Caco-2 (cell line): ENCODE data around the gene CXCR6. TPM values are rescaled to one million over a fixed set of nuclear protein-coding genes. Genes with fewer than 3 reads are reported as not detected.

Experiments used
- BruUV-seq: library from RNA; stranded (reverse); fragments of 400-500 nt; replicated peaks from 2 replicates; lab custom pipeline; 2021; lab: Mats Ljungman, UMichigan
- CTCF ChIA-PET: fragments of 300-600 bp; sonication (Branson Sonifier 250); formaldehyde crosslinking; loops from one replicate; lab custom pipeline; 2022; ENCODE audit warnings: antibody characterized with exemption; lab: Charles Lee
- POLR2A ChIA-PET: fragments of 300-600 bp; sonication (Branson Sonifier 250); formaldehyde crosslinking; loops from one replicate; lab custom pipeline; 2022; ENCODE audit warnings: antibody characterized with exemption; lab: Charles Lee
- DNase-seq, 2 experiments: peaks; one replicate each; pipeline versions ENCODE4 v3.0.0 to v3.0.0-alpha.2; 2020 to 2022
- H3K27me3 ChIP-seq: replicated peaks from 2 replicates; pipeline ENCODE4 v1.6.0; 2011; ENCODE audit warnings: low read length; ENCODE audit not compliant: control insufficient read depth, insufficient read depth
- H3K36me3 ChIP-seq: 2 replicates; pipeline ENCODE4 v1.5.1; 2011; ENCODE audit warnings: low read length; ENCODE audit not compliant: control insufficient read depth, insufficient read depth
- H3K4me1 ChIP-seq: fragments of 250-450 bp; sonication (Bioruptor Pico); 2 replicates; pipeline ENCODE4 v1.5.1; 2020; ENCODE audit warnings: mild to moderate bottlenecking
- H3K4me3 ChIP-seq: 2 replicates; pipeline ENCODE4 v1.5.1; 2011; ENCODE audit warnings: low read depth, mild to moderate bottlenecking, control low read depth, low read length
- H3K9me3 ChIP-seq: fragments of 250-450 bp; sonication (Bioruptor Pico); 2 replicates; pipeline ENCODE4 v1.5.1; 2020; ENCODE audit warnings: mild to moderate bottlenecking, moderate library complexity
- H3K27ac Mint-ChIP-seq: one replicate; pipeline ENCODE4 v1.8.0; 2022; ENCODE audit warnings: mixed read lengths; ENCODE audit not compliant: unreplicated experiment
- H3K27me3 Mint-ChIP-seq: one replicate; pipeline ENCODE4 v1.8.0; 2022; ENCODE audit warnings: mixed read lengths; ENCODE audit not compliant: insufficient read depth, unreplicated experiment
- H3K36me3 Mint-ChIP-seq: one replicate; pipeline ENCODE4 v1.8.0; 2022; ENCODE audit warnings: mild to moderate bottlenecking, mixed read lengths; ENCODE audit not compliant: insufficient read depth, unreplicated experiment
- H3K4me1 Mint-ChIP-seq: one replicate; pipeline ENCODE4 v1.8.0; 2022; ENCODE audit warnings: low read depth, mixed read lengths; ENCODE audit not compliant: unreplicated experiment
- H3K4me3 Mint-ChIP-seq: one replicate; pipeline ENCODE4 v1.8.0; 2022; ENCODE audit warnings: mild to moderate bottlenecking, moderate library complexity, mixed read lengths; ENCODE audit not compliant: unreplicated experiment
- H3K9me3 Mint-ChIP-seq: one replicate; pipeline ENCODE4 v1.8.0; 2022; ENCODE audit warnings: mixed read lengths; ENCODE audit not compliant: unreplicated experiment
- CTCF ChIP-seq, 2 experiments: fragments of 200-600 bp in 1 of 2; IDR thresholded peaks; 1 replicate in 1 of 2; 2 replicates in 1 of 2; pipeline versions ENCODE4 v1.5.1 to v1.8.0; 2011 to 2022; ENCODE audit warnings: antibody characterized with exemption in 1 of 2, control low read depth in 1 of 2, inconsistent platforms in 1 of 2, low read depth in 1 of 2, low read length in 1 of 2, mild to moderate bottlenecking in 1 of 2, moderate library complexity in 1 of 2; ENCODE audit not compliant: insufficient read depth in 1 of 2, severe bottlenecking in 1 of 2, unreplicated experiment in 1 of 2
- intact Hi-C: fragments of 100-400 bp; cut with micrococcal nuclease; formaldehyde crosslinking; loops from one replicate; pipeline ENCODE4 v1.10.0; 2022; ENCODE audit not compliant: unreplicated experiment
- total RNA-seq: library from RNA; stranded (reverse); gene quantifications from 2 replicates; pipeline ENCODE4 v1.2.3, GENCODE V29; 2022

The CXCR6 gene
- total RNA-seq, 1 experiment from 2014 or later: not detected

- intact Hi-C loops: no loop called here
- Mint-ChIP-seq H3K27ac (no peak overlapping the region), H3K4me3 (no peak overlapping the region), H3K9me3 (no peaks in the 10 kb centered on the region), H3K27me3 (no peaks in the 10 kb centered on the region), H3K36me3 (peaks cover 31% of the 10 kb centered on the region), H3K4me1 (no peaks in the 10 kb centered on the region)
- POLR2A ChIA-PET: no interaction called here
- Histone ChIP-seq H3K36me3 (peaks cover 1% of the 10 kb centered on the region; the same call in 1 of the 2 replicates), H3K9me3 (no peaks in the 10 kb centered on the region), H3K27me3 (no peaks in the 10 kb centered on the region), H3K4me1 (no peaks in the 10 kb centered on the region), H3K4me3 (no peak overlapping the region)
- DNase-seq: no peak
- no peak for TF ChIP-seq CTCF (IDR thresholded peaks at IDR 0.05; ENCODE audit: insufficient read depth in 1 of 2, low read depth in 1 of 2, low read length in 1 of 2, severe bottlenecking in 1 of 2, unreplicated experiment in 1 of 2)
- CTCF ChIA-PET: no interaction called here
- BruUV-seq: no TSS peak
Measured at GRCh38 chr3:45964139-45964538, 20.9 kb downstream of the CXCR6 start.

- Histone ChIP-seq H3K36me3 (peaks cover 3% of the 10 kb centered on the region; the same call in 1 of the 2 replicates), H3K4me3 (no peak overlapping the region), H3K4me1 (no peaks in the 10 kb centered on the region), H3K27me3 (no peaks in the 10 kb centered on the region), H3K9me3 (no peaks in the 10 kb centered on the region)
- ChIA-PET CTCF (interaction anchor here (0.7 kb wide), 1 partner anchor 27 kb away, joined by 3 read pairs; no protein-coding TSS in a partner anchor), POLR2A (no interaction called here)
- H3K36me3 Mint-ChIP-seq: peaks cover 31% of the 10 kb centered on the region
- TF ChIP-seq CTCF (IDR thresholded peaks at IDR 0.05; ENCODE audit: insufficient read depth in 1 of 2, low read depth in 1 of 2, low read length in 1 of 2, severe bottlenecking in 1 of 2, unreplicated experiment in 1 of 2): no peak
- H3K4me3 Mint-ChIP-seq: no peak overlapping the region
- no peak overlapping the region for H3K27ac Mint-ChIP-seq
- H3K4me1 Mint-ChIP-seq: no peaks in the 10 kb centered on the region
- intact Hi-C loops: no loop called here
- no TSS peak for BruUV-seq
- no peaks in the 10 kb centered on the region for H3K27me3 Mint-ChIP-seq
- no peaks in the 10 kb centered on the region for H3K9me3 Mint-ChIP-seq
- no peak for DNase-seq
Measured at GRCh38 chr3:45965253-45965652, 22.0 kb downstream of the CXCR6 start.

- Mint-ChIP-seq H3K27ac (no peak overlapping the region), H3K4me3 (no peak overlapping the region), H3K36me3 (peaks cover 30% of the 10 kb centered on the region), H3K4me1 (no peaks in the 10 kb centered on the region), H3K27me3 (no peaks in the 10 kb centered on the region), H3K9me3 (no peaks in the 10 kb centered on the region)
- POLR2A ChIA-PET: no interaction called here
- no peak for DNase-seq
- Histone ChIP-seq H3K36me3 (peaks cover 3% of the 10 kb centered on the region; the same call in 1 of the 2 replicates), H3K4me1 (no peaks in the 10 kb centered on the region), H3K27me3 (no peaks in the 10 kb centered on the region), H3K9me3 (no peaks in the 10 kb centered on the region), H3K4me3 (no peak overlapping the region)
- intact Hi-C loops: no loop called here
- no peak for TF ChIP-seq CTCF (IDR thresholded peaks at IDR 0.05; ENCODE audit: insufficient read depth in 1 of 2, low read depth in 1 of 2, low read length in 1 of 2, severe bottlenecking in 1 of 2, unreplicated experiment in 1 of 2)
- BruUV-seq: no TSS peak
- CTCF ChIA-PET: interaction anchor here (0.7 kb wide), 1 partner anchor 27 kb away, joined by 3 read pairs; no protein-coding TSS in a partner anchor
Measured at GRCh38 chr3:45965653-45966052, 22.4 kb downstream of the CXCR6 start.
